PC-9 (cell line): Measurements from ENCODE around the gene SNRPD2. TPM values are rescaled to one million over a fixed set of nuclear protein-coding genes. Genes with fewer than 3 reads are reported as not detected.

Experiments used
- BruUV-seq: library from RNA; stranded (reverse); fragments of 400-500 nt; replicated peaks from 2 replicates; lab custom pipeline; 2021; lab: Mats Ljungman, UMichigan
- CTCF ChIA-PET: fragments of 300-600 bp; sonication (Branson Sonifier 250); formaldehyde crosslinking; loops from one replicate; lab custom pipeline; 2022; ENCODE audit warnings: antibody characterized with exemption; lab: Charles Lee
- POLR2A ChIA-PET: fragments of 300-600 bp; sonication (Branson Sonifier 250); formaldehyde crosslinking; loops from one replicate; lab custom pipeline; 2022; ENCODE audit warnings: antibody characterized with exemption; ENCODE audit not compliant: unreplicated experiment; lab: Charles Lee
- DNase-seq, 2 experiments: peaks; one replicate each; pipeline versions ENCODE4 v3.0.0 to v3.0.0-alpha.2; 2015 to 2022; ENCODE audit warnings: mixed read lengths in 1 of 2
- H2AFZ ChIP-seq: fragments of 200-600 bp; sonication (generic); 2 replicates; pipeline ENCODE4 v1.8.1; 2017; ENCODE audit warnings: antibody characterized with exemption
- H3F3A ChIP-seq: fragments of 200-600 bp; sonication (generic); 2 replicates; pipeline ENCODE4 v1.8.1; 2017; ENCODE audit warnings: antibody characterized with exemption, mild to moderate bottlenecking, low read depth; ENCODE audit not compliant: insufficient read depth
- H3K27ac ChIP-seq: fragments of 200-600 bp; sonication (generic); 2 replicates; pipeline ENCODE4 v1.6.1; 2016; ENCODE audit warnings: mixed run types
- H3K27me3 ChIP-seq: fragments of 200-600 bp; sonication (generic); 2 replicates; pipeline ENCODE4 v1.6.1; 2016; ENCODE audit warnings: low read depth, mixed run types; ENCODE audit not compliant: insufficient read depth
- H3K36me3 ChIP-seq: fragments of 200-600 bp; sonication (generic); 2 replicates; pipeline ENCODE4 v1.6.1; 2016; ENCODE audit warnings: low read depth, mixed run types
- H3K4me1 ChIP-seq: fragments of 200-600 bp; sonication (generic); replicated peaks from 2 replicates; pipeline ENCODE4 v1.6.1; 2016; ENCODE audit warnings: mixed run types; ENCODE audit not compliant: insufficient read depth
- H3K4me2 ChIP-seq: fragments of 200-600 bp; sonication (generic); 2 replicates; pipeline ENCODE4 v1.6.1; 2017; ENCODE audit warnings: mixed run types
- H3K4me3 ChIP-seq: fragments of 200-600 bp; sonication (generic); 2 replicates; pipeline ENCODE4 v1.6.1; 2016; ENCODE audit warnings: mixed run types
- H3K79me2 ChIP-seq: fragments of 200-600 bp; sonication (generic); 2 replicates; pipeline ENCODE4 v1.6.1; 2017; ENCODE audit warnings: low read depth, mixed run types
- H3K9me2 ChIP-seq: fragments of 200-600 bp; sonication (generic); 2 replicates; pipeline ENCODE4 v1.8.1; 2017; ENCODE audit warnings: mild to moderate bottlenecking; ENCODE audit not compliant: insufficient read depth
- H3K9me3 ChIP-seq: fragments of 200-600 bp; sonication (generic); 2 replicates; pipeline ENCODE4 v1.8.1; 2016; ENCODE audit warnings: low read depth; ENCODE audit not compliant: insufficient read depth
- H4K20me1 ChIP-seq: fragments of 200-600 bp; sonication (generic); 2 replicates; pipeline ENCODE4 v1.8.1; 2017; ENCODE audit not compliant: insufficient read depth
- EZH2 ChIP-seq: fragments of 200-600 bp; sonication (generic); IDR thresholded peaks from 2 replicates; pipeline ENCODE4 v1.8.0; 2017; ENCODE audit warnings: antibody characterized with exemption, low read depth
- intact Hi-C: fragments of 100-400 bp; cut with micrococcal nuclease; formaldehyde crosslinking; loops from one replicate; pipeline ENCODE4 v1.10.0; 2022; ENCODE audit not compliant: unreplicated experiment
- total RNA-seq: library from RNA; stranded (reverse); gene quantifications from 2 replicates; pipeline ENCODE4 v1.2.3, GENCODE V29; 2021
- TF ChIP-seq, protein P1 (sequence below): fragments of 200-600 bp; sonication (generic); conservative IDR thresholded peaks from 2 replicates; pipeline ENCODE4 v1.6.1; 2017; ENCODE audit warnings: mixed run types, antibody characterized with exemption, mild to moderate bottlenecking, moderate library complexity

Gene SNRPD2
- total RNA-seq, 1 experiment from 2014 or later, result 740 TPM

GRCh38 chr19:45643024-45643926, 48.5 kb downstream of the SNRPD2 start:
- Histone ChIP-seq H3K27me3 (no peaks in the 10 kb centered on the region), H3K4me2 (peak overlapping the region; percentile 87), H3K4me1 (peaks cover 32% of the 10 kb centered on the region), H3F3A (peaks cover 53% of the 10 kb centered on the region), H2AFZ (no peak overlapping the region), H3K9me2 (no peaks in the 10 kb centered on the region), H3K4me3 (no peak overlapping the region), H3K79me2 (no peaks in the 10 kb centered on the region), H3K27ac (peak overlapping the region; percentile 88; the same call in 1 of the 2 replicates), H3K9me3 (no peaks in the 10 kb centered on the region), H4K20me1 (no peaks in the 10 kb centered on the region), H3K36me3 (no peaks in the 10 kb centered on the region)
- TF ChIP-seq, protein P1, sequence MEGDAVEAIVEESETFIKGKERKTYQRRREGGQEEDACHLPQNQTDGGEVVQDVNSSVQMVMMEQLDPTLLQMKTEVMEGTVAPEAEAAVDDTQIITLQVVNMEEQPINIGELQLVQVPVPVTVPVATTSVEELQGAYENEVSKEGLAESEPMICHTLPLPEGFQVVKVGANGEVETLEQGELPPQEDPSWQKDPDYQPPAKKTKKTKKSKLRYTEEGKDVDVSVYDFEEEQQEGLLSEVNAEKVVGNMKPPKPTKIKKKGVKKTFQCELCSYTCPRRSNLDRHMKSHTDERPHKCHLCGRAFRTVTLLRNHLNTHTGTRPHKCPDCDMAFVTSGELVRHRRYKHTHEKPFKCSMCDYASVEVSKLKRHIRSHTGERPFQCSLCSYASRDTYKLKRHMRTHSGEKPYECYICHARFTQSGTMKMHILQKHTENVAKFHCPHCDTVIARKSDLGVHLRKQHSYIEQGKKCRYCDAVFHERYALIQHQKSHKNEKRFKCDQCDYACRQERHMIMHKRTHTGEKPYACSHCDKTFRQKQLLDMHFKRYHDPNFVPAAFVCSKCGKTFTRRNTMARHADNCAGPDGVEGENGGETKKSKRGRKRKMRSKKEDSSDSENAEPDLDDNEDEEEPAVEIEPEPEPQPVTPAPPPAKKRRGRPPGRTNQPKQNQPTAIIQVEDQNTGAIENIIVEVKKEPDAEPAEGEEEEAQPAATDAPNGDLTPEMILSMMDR, result peak; percentile 100
- TF ChIP-seq EZH2, result no peak
- DNase-seq, result peak; percentile 75 to 87
- POLR2A ChIA-PET, result interaction anchor here (0.5 to 0.8 kb wide), 2 partner anchors 20 to 29 kb away, joined by 3 read pairs; no protein-coding TSS in a partner anchor
- intact Hi-C loops, result loop anchor here (1.0 to 5.0 kb wide), 7 partner anchors 36 to 158 kb away; partner anchors contain the start of genes OPA3 and VASP
- BruUV-seq, result no TSS peak
- CTCF ChIA-PET, result interaction anchor here (0.6 to 2.9 kb wide), 9 partner anchors 28 to 257 kb away, joined by 3 to 19 read pairs (median 7); no protein-coding TSS in a partner anchor

GRCh38 chr19:45641274-45642105, 50.3 kb downstream of the SNRPD2 start:
- intact Hi-C loops, result loop anchor here (1.0 to 5.0 kb wide), 7 partner anchors 35 to 202 kb away; partner anchors contain the start of genes OPA3 and VASP
- TSS peak; percentile 80 for BruUV-seq
- peaks cover 38% of the 10 kb centered on the region for H3K4me1 ChIP-seq

More at GRCh38 chr19:45641274-45642105, 50.3 kb downstream of the SNRPD2 start:
- Histone ChIP-seq H3K9me2 (no peaks in the 10 kb centered on the region), H3K4me2 (peak overlapping the region; percentile 87), H3K27me3 (no peaks in the 10 kb centered on the region), H2AFZ (peak overlapping the region; percentile 81), H4K20me1 (no peaks in the 10 kb centered on the region), H3K36me3 (no peaks in the 10 kb centered on the region), H3K9me3 (no peaks in the 10 kb centered on the region), H3K4me3 (peak overlapping the region; percentile 57), H3K79me2 (no peaks in the 10 kb centered on the region; the same call in 1 of the 2 replicates), H3F3A (peaks cover 58% of the 10 kb centered on the region), H3K27ac (peak overlapping the region; percentile 88)
- ChIA-PET POLR2A (interaction anchor here (0.5 to 1.0 kb wide), 9 partner anchors 11 to 209 kb away, joined by 3 to 23 read pairs (median 7); partner anchors contain the start of gene SIX5), CTCF (interaction anchor here (0.5 to 2.9 kb wide), 22 partner anchors 11 to 573 kb away, joined by 3 to 20 read pairs (median 4); partner anchors contain the start of genes FBXO46, QPCTL, SIX5 and SNRPD2)
- peak; percentile 97 to 98 for DNase-seq
- TF ChIP-seq, protein P1, result no peak
- no peak for TF ChIP-seq EZH2
